Esophagus squamous epithelium (tissue), 5 donors: ENCODE data around the gene FCN1. TPM values are rescaled to one million over a fixed set of nuclear protein-coding genes. Genes with fewer than 3 reads are reported as not detected.

Experiments used
- DNase-seq: peaks from one replicate; lab custom pipeline; 2025; lab: John Stamatoyannopoulos, UW
- H3K27ac ChIP-seq, 4 donors: fragments of 200-600 bp; sonication (generic); one replicate each; pipeline ENCODE4 v1.5.1; 2016 to 2019; ENCODE audit warnings: mild to moderate bottlenecking in 1 of 4
- H3K27me3 ChIP-seq, 4 donors: fragments of 200-600 bp; sonication (generic); 1 replicate in 3 of 4; 2 replicates in 1 of 4; pipeline versions ENCODE4 v1.5.1 to v1.6.0; 2017 to 2021; ENCODE audit warnings: antibody characterized with exemption in 1 of 4
- H3K36me3 ChIP-seq, 3 donors: fragments of 200-600 bp; sonication (generic); one replicate each; pipeline ENCODE4 v1.5.1; 2016 to 2019
- H3K4me1 ChIP-seq, 3 donors: fragments of 200-600 bp; sonication (generic); one replicate each; pipeline ENCODE4 v1.5.1; 2017 to 2019
- H3K4me3 ChIP-seq, 4 donors: fragments of 200-600 bp; sonication (generic); 1 replicate in 3 of 4; 2 replicates in 1 of 4; pipeline ENCODE4 v1.5.1; 2016 to 2019; ENCODE audit warnings: mild to moderate bottlenecking in 2 of 4, moderate library complexity in 1 of 4
- H3K9me3 ChIP-seq, 3 donors: fragments of 200-600 bp; sonication (generic); one replicate each; pipeline ENCODE4 v1.5.1; 2016 to 2019
- CTCF ChIP-seq, 6 experiments: fragments of 450-650 bp in 4 of 6; fragments of 200-600 bp in 2 of 6; sonication (generic) in 2 of 6; IDR thresholded peaks; one replicate each; pipeline ENCODE4 v1.5.1; 2016 to 2019; ENCODE audit warnings: antibody characterized with exemption in 6 of 6, mild to moderate bottlenecking in 4 of 6, moderate library complexity in 4 of 6
- POLR2A ChIP-seq, 4 donors: fragments of 450-650 bp; IDR thresholded peaks; one replicate each; pipeline ENCODE4 v1.6.1; 2017; ENCODE audit warnings: antibody characterized with exemption in 4 of 4, mild to moderate bottlenecking in 4 of 4, moderate library complexity in 3 of 4
- WGBS, 2 donors: methylation state at CpG; one replicate each; pipeline ENCODE4 v1.1.5; 2018; 5-methylcytosine and 5-hydroxymethylcytosine counted together
- intact Hi-C: fragments of 100-400 bp; cut with DNase I; formaldehyde crosslinking; loops from one replicate; pipeline ENCODE4 v1.15.0; 2022
- total RNA-seq, 4 donors: library from RNA; depleted of rRNA; stranded (reverse); fragments of >200 nt; gene quantifications; one replicate each; pipeline ENCODE4 v1.1.0, GENCODE V29; 2016
- donor health status: DM: yes; HTN: yes; CAD: no.

Gene FCN1
- total RNA-seq, 4 donors from 2014 or later = 0.22 to 5.7 (median 0.76) TPM; not detected in 1

- WGBS, 2 donors = 69 to 83% methylated on average over 6 to 7 of the region's 10 CpGs
- Histone ChIP-seq H3K36me3 (no peaks in the 10 kb centered on the region), H3K4me3 (no peak overlapping the region), H3K9me3 (peaks cover 0 to 1% (median 0%) of the 10 kb centered on the region in 3 donors), H3K4me1 (no peaks in the 10 kb centered on the region), H3K27ac (no peak overlapping the region), H3K27me3 (peaks cover 0 to 35% (median 0%) of the 10 kb centered on the region in 4 donors)
- DNase-seq = no peak
- no peak for TF ChIP-seq CTCF (IDR thresholded peaks at IDR 0.05)
- intact Hi-C loops = no loop called here
These were observed 28.1 kb downstream of the FCN1 start for GRCh38 chr9:134889386-134890154.

- Histone ChIP-seq H3K27ac (no peak overlapping the region), H3K4me1 (no peaks in the 10 kb centered on the region), H3K36me3 (no peaks in the 10 kb centered on the region), H3K27me3 (peaks cover 0 to 33% (median 0%) of the 10 kb centered on the region in 4 donors), H3K4me3 (no peak overlapping the region), H3K9me3 (no peaks in the 10 kb centered on the region)
- intact Hi-C loops = no loop called here
- WGBS, 2 donors = 61 to 86% methylated on average over 6 to 7 of the region's 14 CpGs
- TF ChIP-seq POLR2A (IDR thresholded peaks at IDR 0.05) (no peak), CTCF (IDR thresholded peaks at IDR 0.05) (no peak)
- no peak for DNase-seq
These were observed 29.0 kb downstream of the FCN1 start for GRCh38 chr9:134888603-134889190.

GRCh38 chr9:134887686-134888602, 29.8 kb downstream of the FCN1 start:
- H3K4me3 ChIP-seq = no peak overlapping the region
- H3K36me3 ChIP-seq = no peaks in the 10 kb centered on the region
- H3K9me3 ChIP-seq = no peaks in the 10 kb centered on the region
- H3K27ac ChIP-seq = no peak overlapping the region
- peaks cover 0 to 31% (median 0%) of the 10 kb centered on the region in 4 donors for H3K27me3 ChIP-seq
- H3K4me1 ChIP-seq = no peaks in the 10 kb centered on the region
- TF ChIP-seq CTCF (IDR thresholded peaks at IDR 0.05) = no peak
- no peak for TF ChIP-seq POLR2A (IDR thresholded peaks at IDR 0.05)
- DNase-seq = no peak
- 73 to 85% methylated on average over 9 to 22 of the region's 27 CpGs for WGBS, 2 donors
- intact Hi-C loops = no loop called here

- 70 to 83% methylated on average over 9 to 10 of the region's 10 CpGs for WGBS, 2 donors
- intact Hi-C loops = no loop called here
- Histone ChIP-seq H3K36me3 (no peaks in the 10 kb centered on the region), H3K4me3 (no peak overlapping the region), H3K27ac (no peak overlapping the region), H3K9me3 (no peaks in the 10 kb centered on the region), H3K27me3 (peaks cover 0 to 31% (median 0%) of the 10 kb centered on the region in 4 donors), H3K4me1 (no peaks in the 10 kb centered on the region)
- DNase-seq = no peak
- TF ChIP-seq POLR2A (IDR thresholded peaks at IDR 0.05) (no peak), CTCF (IDR thresholded peaks at IDR 0.05) (no peak)
These were observed 30.5 kb downstream of the FCN1 start for GRCh38 chr9:134887219-134887618.
